Measurements from ENCODE around the gene PHF19. TPM values are rescaled to one million over a fixed set of nuclear protein-coding genes. Genes with fewer than 3 reads are reported as not detected.

Gene PHF19
- total and polyA plus RNA-seq, 3 experiments from 2014 or later = 8.3 to 214 (median 206) TPM

DNA sequence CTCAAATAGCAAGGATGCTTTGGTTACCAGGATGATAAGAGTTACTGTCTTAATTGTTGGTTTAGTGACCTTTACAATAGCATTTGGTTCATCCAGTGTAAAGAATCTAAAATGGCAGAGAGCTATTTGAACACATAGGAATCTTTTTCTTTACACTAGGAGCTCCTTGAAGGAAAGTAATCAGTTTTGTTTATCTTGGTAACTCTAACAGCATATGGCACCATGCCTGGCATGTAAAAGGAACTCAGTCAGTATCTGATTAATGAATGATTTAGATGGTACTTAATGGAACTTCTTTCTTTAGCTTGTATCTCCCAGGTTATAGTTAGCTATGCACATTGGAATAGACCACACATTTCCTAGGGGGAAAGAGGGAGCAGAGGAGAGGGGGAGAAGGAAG lies 44.2 kb downstream of the PHF19 start:
- H3K27me3 Mint-ChIP-seq = no peaks in the 10 kb centered on the region
- peaks cover 10 to 12% (median 11%) of the 10 kb centered on the region in 3 donors for H3K4me1 Mint-ChIP-seq
- Histone ChIP-seq H3K4me1 (ENCODE audit: insufficient read depth, low read length) (no peaks in the 10 kb centered on the region), H3K27me3 (ENCODE audit: insufficient read depth, low read length, poor library complexity, severe bottlenecking) (no peaks in the 10 kb centered on the region), H3K9me3 (ENCODE audit: low read length) (no peaks in the 10 kb centered on the region), H3K4me3 (ENCODE audit: low read length) (no peak overlapping the region), H3K27ac (ENCODE audit: low read depth, low read length) (no peak overlapping the region), H3K36me3 (ENCODE audit: insufficient read depth, low read length) (peaks cover 38% of the 10 kb centered on the region)
- ChIA-PET CTCF (no interaction called here), POLR2A (interaction anchor here (0.7 kb wide), 1 partner anchor 120 kb away, joined by 9 read pairs; no protein-coding TSS in a partner anchor)
- DNase-seq = no peak
- H3K27ac Mint-ChIP-seq = peak overlapping the region in 1 of 8 donors; percentile 41
- H3K9me3 Mint-ChIP-seq = no peaks in the 10 kb centered on the region
- H3K4me3 Mint-ChIP-seq = no peak overlapping the region
- peaks cover 5 to 76% (median 24%) of the 10 kb centered on the region in 3 donors for H3K36me3 Mint-ChIP-seq

DNA sequence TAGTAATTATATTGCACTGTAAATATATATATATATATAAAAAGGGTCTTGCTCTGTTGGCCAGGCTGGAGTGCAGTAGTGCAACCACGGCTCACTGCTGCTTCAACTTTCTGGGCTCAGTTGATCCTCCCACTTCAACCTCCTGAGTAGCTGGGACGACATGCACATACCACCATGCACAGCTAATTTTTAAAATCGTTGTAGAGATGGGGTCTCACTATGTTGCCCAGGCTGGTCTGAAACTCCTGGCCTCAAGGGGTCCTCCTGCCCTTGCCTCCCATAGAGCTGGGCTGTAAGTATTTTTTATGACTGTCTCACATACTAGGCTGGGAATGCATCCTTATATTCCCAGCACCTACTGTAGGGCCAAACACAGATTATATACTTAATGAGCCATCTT lies 46.1 kb downstream of the PHF19 start:
- Histone ChIP-seq H3K36me3 (ENCODE audit: insufficient read depth, low read length) (peaks cover 47% of the 10 kb centered on the region), H3K4me1 (ENCODE audit: insufficient read depth, low read length) (no peaks in the 10 kb centered on the region), H3K9me3 (ENCODE audit: low read length) (no peaks in the 10 kb centered on the region), H3K4me3 (ENCODE audit: low read length) (no peak overlapping the region), H3K27me3 (ENCODE audit: insufficient read depth, low read length, poor library complexity, severe bottlenecking) (no peaks in the 10 kb centered on the region), H3K27ac (ENCODE audit: low read depth, low read length) (no peak overlapping the region)
- Mint-ChIP-seq H3K27me3 (no peaks in the 10 kb centered on the region), H3K9me3 (no peaks in the 10 kb centered on the region), H3K4me3 (no peak overlapping the region), H3K27ac (no peak overlapping the region), H3K4me1 (peaks cover 2 to 3% (median 2%) of the 10 kb centered on the region in 3 donors), H3K36me3 (peaks cover 5 to 81% (median 26%) of the 10 kb centered on the region in 3 donors)
- no peak for DNase-seq
- ChIA-PET POLR2A (interaction anchor here (0.6 kb wide), 1 partner anchor 274 kb away, joined by 3 read pairs; no protein-coding TSS in a partner anchor), CTCF (no interaction called here)

DNA sequence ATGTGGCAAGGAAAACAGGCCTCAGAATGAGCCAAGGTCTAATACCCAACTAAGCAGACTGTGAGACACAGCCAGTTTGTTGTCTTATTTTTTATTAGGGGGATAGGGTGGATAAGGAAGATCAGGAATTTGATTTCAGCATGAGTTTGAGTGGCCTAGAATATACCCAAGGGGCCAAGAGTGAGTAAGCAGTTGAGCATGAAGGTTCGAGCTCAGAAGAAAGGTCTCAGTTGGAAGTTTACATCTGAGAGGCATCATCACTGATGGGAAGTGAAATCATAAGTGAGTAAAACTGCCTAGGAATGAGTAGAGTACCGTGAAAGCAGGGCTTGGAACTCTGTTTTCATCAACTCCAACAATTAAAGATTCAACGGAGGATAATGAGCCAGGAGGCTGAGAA lies 46.8 kb downstream of the PHF19 start:
- peak overlapping the region in 3 of 8 donors; percentile 5 to 47 (median 34) for H3K27ac Mint-ChIP-seq
- peaks cover 47% of the 10 kb centered on the region for H3K36me3 ChIP-seq (ENCODE audit: insufficient read depth, low read length)

DNA sequence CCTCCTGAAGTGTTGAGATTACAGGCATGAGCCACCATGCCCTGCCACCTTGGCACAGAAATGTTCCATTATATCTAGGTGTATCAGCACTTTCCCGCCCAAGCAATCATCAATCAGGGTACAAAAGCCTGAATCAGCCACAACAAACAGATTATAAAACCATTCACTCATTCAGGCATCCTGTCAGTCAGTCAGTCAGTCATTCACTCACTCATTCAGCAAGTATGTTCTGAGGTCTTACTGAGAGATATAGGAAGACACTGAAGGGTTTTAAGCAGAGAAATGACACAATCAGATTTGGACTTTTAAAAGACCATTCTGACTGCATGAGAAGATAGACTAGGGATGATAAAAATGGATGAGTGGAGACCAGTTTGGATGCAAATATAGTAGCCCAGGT lies 47.3 kb downstream of the PHF19 start:
- H3K9me3 ChIP-seq (ENCODE audit: low read length) = no peaks in the 10 kb centered on the region
- no peak overlapping the region for H3K4me3 Mint-ChIP-seq
- ChIA-PET POLR2A (no interaction called here), CTCF (no interaction called here)
- H3K27ac Mint-ChIP-seq = peak overlapping the region in 3 of 8 donors; percentile 5 to 47 (median 43)
- H3K36me3 Mint-ChIP-seq = peaks cover 5 to 77% (median 25%) of the 10 kb centered on the region in 3 donors
- H3K27me3 Mint-ChIP-seq = no peaks in the 10 kb centered on the region
- H3K4me1 Mint-ChIP-seq = no peaks in the 10 kb centered on the region
- no peaks in the 10 kb centered on the region for H3K27me3 ChIP-seq (ENCODE audit: insufficient read depth, low read length, poor library complexity, severe bottlenecking)
- DNase-seq = no peak
- no peak overlapping the region for H3K27ac ChIP-seq (ENCODE audit: low read depth, low read length)
- peaks cover 49% of the 10 kb centered on the region for H3K36me3 ChIP-seq (ENCODE audit: insufficient read depth, low read length)
- no peak overlapping the region for H3K4me3 ChIP-seq (ENCODE audit: low read length)
- no peaks in the 10 kb centered on the region for H3K4me1 ChIP-seq (ENCODE audit: insufficient read depth, low read length)
- H3K9me3 Mint-ChIP-seq = no peaks in the 10 kb centered on the region

More for the DNA sequence above, 46.8 kb downstream of the PHF19 start:
- Histone ChIP-seq H3K27me3 (ENCODE audit: insufficient read depth, low read length, poor library complexity, severe bottlenecking) (no peaks in the 10 kb centered on the region), H3K27ac (ENCODE audit: low read depth, low read length) (no peak overlapping the region), H3K9me3 (ENCODE audit: low read length) (no peaks in the 10 kb centered on the region), H3K4me3 (ENCODE audit: low read length) (no peak overlapping the region), H3K4me1 (ENCODE audit: insufficient read depth, low read length) (no peaks in the 10 kb centered on the region)
- Mint-ChIP-seq H3K27me3 (no peaks in the 10 kb centered on the region), H3K4me1 (no peaks in the 10 kb centered on the region), H3K36me3 (peaks cover 5 to 78% (median 25%) of the 10 kb centered on the region in 3 donors), H3K4me3 (no peak overlapping the region), H3K9me3 (no peaks in the 10 kb centered on the region)
- POLR2A ChIA-PET = interaction anchor here (0.6 kb wide), 1 partner anchor 275 kb away, joined by 3 read pairs; no protein-coding TSS in a partner anchor
- DNase-seq = no peak
- CTCF ChIA-PET = no interaction called here

DNA sequence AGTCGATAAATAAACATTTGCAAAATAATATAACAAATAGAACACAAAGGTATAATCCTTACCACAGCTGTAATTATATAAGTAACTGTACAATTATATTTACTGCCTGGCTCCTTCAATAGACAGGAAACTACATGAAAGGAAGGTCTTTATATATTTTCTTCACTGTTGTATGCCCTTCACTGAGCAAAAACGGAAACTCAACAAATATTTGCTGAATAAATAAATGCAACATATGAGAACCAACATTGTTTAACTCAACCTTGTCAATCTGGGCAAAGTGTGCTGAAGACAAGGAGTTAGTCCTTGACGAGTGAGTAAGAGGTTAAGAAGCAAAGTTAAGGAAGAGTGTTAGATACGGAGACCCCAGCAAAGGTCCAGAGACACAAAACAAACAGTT lies 56.9 kb downstream of the PHF19 start:
- no peaks in the 10 kb centered on the region for H3K27me3 ChIP-seq (ENCODE audit: insufficient read depth, low read length, poor library complexity, severe bottlenecking)
- no peak overlapping the region for H3K4me3 ChIP-seq (ENCODE audit: low read length)
- Mint-ChIP-seq H3K4me1 (no peaks in the 10 kb centered on the region), H3K36me3 (peaks cover 18 to 82% (median 32%) of the 10 kb centered on the region in 3 donors), H3K4me3 (no peak overlapping the region), H3K27ac (peak overlapping the region in 2 of 8 donors; percentile 10 to 61), H3K27me3 (no peaks in the 10 kb centered on the region), H3K9me3 (no peaks in the 10 kb centered on the region)
- ChIA-PET POLR2A (no interaction called here), CTCF (no interaction called here)
- DNase-seq = no peak
- H3K9me3 ChIP-seq (ENCODE audit: low read length) = no peaks in the 10 kb centered on the region
- no peak overlapping the region for H3K27ac ChIP-seq (ENCODE audit: low read depth, low read length)
- no peaks in the 10 kb centered on the region for H3K4me1 ChIP-seq (ENCODE audit: insufficient read depth, low read length)
- peaks cover 37% of the 10 kb centered on the region for H3K36me3 ChIP-seq (ENCODE audit: insufficient read depth, low read length)

DNA sequence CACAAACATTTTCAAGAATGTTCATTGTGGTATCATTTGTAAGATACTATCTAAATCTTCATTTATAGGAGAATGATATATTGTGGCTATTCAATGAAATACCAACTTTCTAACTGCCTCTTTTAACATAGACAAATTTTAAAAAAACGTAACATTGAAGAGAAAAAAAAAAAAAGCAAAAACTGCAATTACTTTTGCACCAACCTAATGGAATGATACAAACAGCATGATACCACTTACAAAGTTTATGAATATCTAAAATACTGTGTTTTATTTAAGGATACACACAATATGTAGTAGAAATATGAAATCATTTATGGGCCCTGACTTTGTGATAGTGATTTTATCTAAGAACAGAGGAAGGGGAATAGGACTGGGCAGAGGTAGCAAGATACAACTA lies 58.4 kb downstream of the PHF19 start:
- peaks cover 31% of the 10 kb centered on the region for H3K36me3 ChIP-seq (ENCODE audit: insufficient read depth, low read length)
- H3K27ac ChIP-seq (ENCODE audit: low read depth, low read length) = no peak overlapping the region
- POLR2A ChIA-PET = no interaction called here

DNA sequence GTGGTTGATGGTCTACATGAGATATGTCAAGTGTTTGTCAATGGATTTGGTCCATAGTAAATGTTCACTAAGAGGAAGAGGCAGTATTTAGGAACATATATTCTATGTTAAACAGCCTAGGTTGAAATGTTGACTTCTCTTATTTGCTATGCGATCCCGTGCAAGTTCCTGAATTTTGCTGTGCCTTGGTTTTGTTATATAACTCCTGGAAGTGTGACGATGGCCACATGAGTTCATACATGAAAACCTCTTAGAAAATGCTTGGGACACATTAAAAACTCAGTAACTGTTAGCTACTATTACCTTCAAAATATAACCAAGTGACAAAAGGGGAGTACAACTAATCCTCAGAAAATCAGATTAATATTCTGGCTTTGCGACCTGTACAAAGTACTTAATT lies 61.9 kb downstream of the PHF19 start:
- no peak for DNase-seq
- peaks cover 0 to 7% (median 1%) of the 10 kb centered on the region in 5 donors for H3K9me3 Mint-ChIP-seq
- no peaks in the 10 kb centered on the region for H3K27me3 Mint-ChIP-seq
- ChIA-PET POLR2A (no interaction called here), CTCF (no interaction called here)
- Histone ChIP-seq H3K9me3 (ENCODE audit: low read length) (no peaks in the 10 kb centered on the region), H3K36me3 (ENCODE audit: insufficient read depth, low read length) (peaks cover 13% of the 10 kb centered on the region), H3K4me3 (ENCODE audit: low read length) (no peak overlapping the region), H3K27me3 (ENCODE audit: insufficient read depth, low read length, poor library complexity, severe bottlenecking) (no peaks in the 10 kb centered on the region), H3K27ac (ENCODE audit: low read depth, low read length) (no peak overlapping the region), H3K4me1 (ENCODE audit: insufficient read depth, low read length) (no peaks in the 10 kb centered on the region)
- no peak overlapping the region for H3K4me3 Mint-ChIP-seq
- peak overlapping the region in 1 of 8 donors; percentile 43 for H3K27ac Mint-ChIP-seq
- peaks cover 22 to 48% (median 34%) of the 10 kb centered on the region in 3 donors for H3K36me3 Mint-ChIP-seq
- H3K4me1 Mint-ChIP-seq = no peaks in the 10 kb centered on the region

More for the DNA sequence above, 58.4 kb downstream of the PHF19 start:
- Mint-ChIP-seq H3K27ac (peak overlapping the region in 2 of 8 donors; percentile 1 to 9), H3K36me3 (peaks cover 18 to 75% (median 35%) of the 10 kb centered on the region in 3 donors), H3K4me3 (no peak overlapping the region), H3K4me1 (no peaks in the 10 kb centered on the region), H3K27me3 (no peaks in the 10 kb centered on the region), H3K9me3 (no peaks in the 10 kb centered on the region)
- no peak overlapping the region for H3K4me3 ChIP-seq (ENCODE audit: low read length)
- no peak for DNase-seq
- H3K27me3 ChIP-seq (ENCODE audit: insufficient read depth, low read length, poor library complexity, severe bottlenecking) = no peaks in the 10 kb centered on the region
- no peaks in the 10 kb centered on the region for H3K4me1 ChIP-seq (ENCODE audit: insufficient read depth, low read length)
- CTCF ChIA-PET = no interaction called here
- H3K9me3 ChIP-seq (ENCODE audit: low read length) = no peaks in the 10 kb centered on the region

DNA sequence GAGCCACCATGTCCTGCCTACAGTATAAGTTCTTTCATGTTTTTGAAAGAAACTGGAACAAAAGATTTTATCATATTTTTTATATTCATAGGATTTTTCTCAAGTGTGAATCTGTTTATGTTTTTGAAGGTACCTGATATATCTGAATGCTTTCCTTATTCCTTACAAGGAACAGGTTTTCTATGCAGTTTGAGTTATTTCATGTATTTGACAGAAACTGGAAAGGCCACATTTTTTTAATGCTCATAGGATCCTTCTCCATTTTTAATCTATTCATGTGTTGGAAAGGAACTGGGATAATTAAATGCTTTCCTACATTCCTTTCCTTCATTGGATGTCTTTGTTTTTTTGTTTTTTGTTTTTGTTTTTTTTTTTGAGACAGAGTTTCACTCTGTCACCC lies 68.1 kb downstream of the PHF19 start:
- H3K9me3 Mint-ChIP-seq = peaks cover 37 to 53% (median 45%) of the 10 kb centered on the region in 5 donors
- H3K9me3 ChIP-seq (ENCODE audit: low read length) = peaks cover 17% of the 10 kb centered on the region
- H3K27ac Mint-ChIP-seq = no peak overlapping the region
- no peak overlapping the region for H3K4me3 ChIP-seq (ENCODE audit: low read length)
- ChIA-PET CTCF (no interaction called here), POLR2A (no interaction called here)
- H3K36me3 Mint-ChIP-seq = peaks cover 16 to 57% (median 21%) of the 10 kb centered on the region in 3 donors
- no peaks in the 10 kb centered on the region for H3K4me1 ChIP-seq (ENCODE audit: insufficient read depth, low read length)
- no peaks in the 10 kb centered on the region for H3K27me3 ChIP-seq (ENCODE audit: insufficient read depth, low read length, poor library complexity, severe bottlenecking)
- H3K4me3 Mint-ChIP-seq = no peak overlapping the region
- no peak overlapping the region for H3K27ac ChIP-seq (ENCODE audit: low read depth, low read length)
- no peaks in the 10 kb centered on the region for H3K36me3 ChIP-seq (ENCODE audit: insufficient read depth, low read length)
- no peak for DNase-seq
- H3K27me3 Mint-ChIP-seq = no peaks in the 10 kb centered on the region
- no peaks in the 10 kb centered on the region for H3K4me1 Mint-ChIP-seq
